IMR-90 (cell line): ENCODE data around the gene TGM2. TPM values are rescaled to one million over a fixed set of nuclear protein-coding genes. Genes with fewer than 3 reads are reported as not detected.
A peak's percentile ranks its signal among the peaks of the same experiment; 100 is the strongest.

Source experiments
- ATAC-seq: fragments of 200-7000 bp; cut with Tn5 transposase; 2 replicates; pipeline ENCODE4 v1.9.1; 2020; ENCODE audit warnings: low read depth, mild to moderate bottlenecking, moderate library complexity
- BruUV-seq: library from RNA; stranded (reverse); fragments of 400-500 nt; replicated peaks from 2 replicates; lab custom pipeline; 2021; lab: Mats Ljungman, UMichigan
- CTCF ChIA-PET: fragments of 300-600 bp; formaldehyde crosslinking; extraction: SDS; loops from one replicate; lab custom pipeline; 2021; ENCODE audit warnings: antibody characterized with exemption; lab: Yijun Ruan, JAX
- POLR2A ChIA-PET: fragments of 300-600 bp; sonication (Branson Sonifier 250); formaldehyde crosslinking; loops from one replicate; lab custom pipeline; 2022; ENCODE audit warnings: antibody characterized with exemption; ENCODE audit not compliant: unreplicated experiment; lab: Charles Lee
- DNase-seq: peaks from one replicate; pipeline ENCODE4 v3.0.0; 2013
- H2AFZ ChIP-seq: replicated peaks from 2 replicates; pipeline ENCODE3; 2013; ENCODE audit warnings: low read length, mild to moderate bottlenecking; ENCODE audit not compliant: poor library complexity
- H2AK5ac ChIP-seq: 2 replicates; pipeline ENCODE4 v1.6.1; 2013; ENCODE audit warnings: low read depth, low read length, inconsistent platforms
- H2AK9ac ChIP-seq: replicated peaks from 2 replicates; pipeline ENCODE3; 2013; ENCODE audit warnings: mild to moderate bottlenecking, low read depth, low read length, moderate library complexity; ENCODE audit not compliant: poor library complexity
- H2BK120ac ChIP-seq: 2 replicates; pipeline ENCODE4 v1.6.1; 2013; ENCODE audit warnings: low read depth, low read length, inconsistent platforms
- H2BK15ac ChIP-seq: 3 replicates; pipeline ENCODE4 v1.6.1; 2013; ENCODE audit warnings: low read depth, low read length, inconsistent platforms
- H2BK20ac ChIP-seq: 2 replicates; pipeline ENCODE4 v1.6.1; 2013; ENCODE audit warnings: low read depth, mild to moderate bottlenecking, inconsistent platforms, low read length, moderate library complexity
- H2BK5ac ChIP-seq: 2 replicates; pipeline ENCODE4 v1.6.1; 2013; ENCODE audit warnings: mild to moderate bottlenecking, low read depth, low read length, inconsistent platforms; ENCODE audit not compliant: poor library complexity, severe bottlenecking
- H3K14ac ChIP-seq: replicated peaks from 2 replicates; pipeline ENCODE4 v1.6.1; 2013; ENCODE audit warnings: low read depth, low read length, inconsistent platforms
- H3K18ac ChIP-seq: 2 replicates; pipeline ENCODE4 v1.6.1; 2013; ENCODE audit warnings: low read depth, low read length, control low read depth
- H3K23ac ChIP-seq: 2 replicates; pipeline ENCODE4 v1.6.1; 2013; ENCODE audit warnings: low read depth, low read length, inconsistent platforms
- H3K27ac ChIP-seq: 2 replicates; pipeline ENCODE4 v1.5.1; 2013; ENCODE audit warnings: mild to moderate bottlenecking, control low read depth, low read length; ENCODE audit not compliant: insufficient read depth
- H3K27me3 ChIP-seq: 2 replicates; pipeline ENCODE4 v1.6.1; 2013; ENCODE audit warnings: low read length; ENCODE audit not compliant: control insufficient read depth, insufficient read depth
- H3K36me3 ChIP-seq: 2 replicates; pipeline ENCODE4 v1.6.1; 2013; ENCODE audit warnings: low read length, mixed read lengths; ENCODE audit not compliant: control insufficient read depth, insufficient read depth
- H3K4ac ChIP-seq: 2 replicates; pipeline ENCODE4 v1.6.1; 2013; ENCODE audit warnings: low read depth, low read length, inconsistent platforms
- H3K4me1 ChIP-seq: 2 replicates; pipeline ENCODE4 v1.6.1; 2013; ENCODE audit warnings: low read length, mixed read lengths; ENCODE audit not compliant: control insufficient read depth, insufficient read depth
- H3K4me2 ChIP-seq: 2 replicates; pipeline ENCODE4 v1.6.1; 2013; ENCODE audit warnings: low read depth, mild to moderate bottlenecking, control low read depth, low read length, moderate library complexity
- H3K4me3 ChIP-seq: 2 replicates; pipeline ENCODE4 v1.5.1; 2013; ENCODE audit warnings: low read depth, mild to moderate bottlenecking, control low read depth, low read length, moderate library complexity; ENCODE audit not compliant: insufficient read depth
- H3K56ac ChIP-seq: 2 replicates; pipeline ENCODE4 v1.6.1; 2013; ENCODE audit warnings: low read length, inconsistent platforms; ENCODE audit not compliant: insufficient read depth; ENCODE audit errors: extremely low read depth
- H3K79me1 ChIP-seq, 2 experiments: 2 replicates each; pipeline ENCODE4 v1.6.1; 2013; ENCODE audit warnings: low read length in 2 of 2, inconsistent platforms in 1 of 2, low read depth in 1 of 2
- H3K9ac ChIP-seq: 2 replicates; pipeline ENCODE4 v1.6.1; 2013; ENCODE audit warnings: low read depth, low read length, control low read depth
- H3K9me1 ChIP-seq: 2 replicates; pipeline ENCODE4 v1.6.1; 2013; ENCODE audit warnings: low read length, inconsistent platforms; ENCODE audit not compliant: insufficient read depth
- H3K9me3 ChIP-seq: 2 replicates; pipeline ENCODE4 v1.6.1; 2013; ENCODE audit warnings: low read length; ENCODE audit not compliant: control insufficient read depth, insufficient read depth
- H4K20me1 ChIP-seq: 2 replicates; pipeline ENCODE4 v1.6.1; 2013; ENCODE audit warnings: low read length, inconsistent platforms; ENCODE audit not compliant: insufficient read depth
- H4K5ac ChIP-seq: 2 replicates; pipeline ENCODE4 v1.6.1; 2013; ENCODE audit warnings: mild to moderate bottlenecking, low read depth, low read length, control low read depth
- H4K8ac ChIP-seq, 2 experiments: 2 replicates each; pipeline ENCODE4 v1.6.1; 2013; ENCODE audit warnings: low read depth in 2 of 2, low read length in 2 of 2, control low read depth in 1 of 2, inconsistent platforms in 1 of 2
- H4K91ac ChIP-seq: 2 replicates; pipeline ENCODE4 v1.6.1; 2013; ENCODE audit warnings: low read depth, low read length, inconsistent platforms; ENCODE audit not compliant: insufficient read depth
- NFE2L2 ChIP-seq: fragments of 150-350 bp; IDR thresholded peaks from 2 replicates; pipeline ENCODE4 v1.6.1; 2016; ENCODE audit warnings: low read depth, mild to moderate bottlenecking, low read length
- WGBS, 2 experiments: methylation state at CpG; one replicate each; pipeline versions ENCODE4 v1.1.5 to v1.1.7; 2013; ENCODE audit warnings: missing lambda C conversion rate in 2 of 2; ENCODE audit not compliant: insufficient read length in 1 of 2; ENCODE audit errors: extremely low coverage in 2 of 2; 5-methylcytosine and 5-hydroxymethylcytosine counted together
- dilution Hi-C: fragments of 300-500 bp; cut with HindIII; formaldehyde crosslinking; loops from one replicate; pipeline ENCODE4 v1.14.3; 2018; ENCODE audit warnings: low sequenced_read_pairs; ENCODE audit not compliant: unreplicated experiment
- in situ Hi-C: fragments of 300-500 bp; cut with MboI; formaldehyde crosslinking; loops from 3 replicates; pipeline ENCODE4 v1.14.3; 2019; ENCODE audit warnings: low sequenced_read_pairs, inconsistent platforms, mixed read lengths
- intact Hi-C: fragments of 100-400 bp; cut with micrococcal nuclease; formaldehyde crosslinking; loops from 2 replicates; pipeline ENCODE4 v1.10.0; 2022
- microRNA-seq, 2 experiments: library from miRNA; stranded (forward) in 1 of 2; unstranded in 1 of 2; fragments of 10-50 nt in 1 of 2; fragments of <30 nt in 1 of 2; gene quantifications in 1 of 2; microRNA quantifications in 1 of 2; one replicate each; pipeline versions ENCODE3 to v1.1.0; 2013 to 2020; ENCODE audit not compliant: insufficient read depth in 1 of 2, insufficient read length in 1 of 2, unreplicated experiment in 1 of 2
- polyA plus RNA-seq, 3 experiments: library from polyadenylated mRNA; depleted of rRNA; stranded (reverse); fragments of >200 nt; gene quantifications; 2 replicates each; pipeline ENCODE4 v1.2.3, GENCODE V29; 2012; ENCODE audit warnings: low replicate concordance in 1 of 3
- small RNA-seq, 5 experiments: library from RNA; depleted of rRNA; stranded (forward); fragments of <200 nt; gene quantifications; one replicate each; pipeline ENCODE3, GENCODE V24; 2012
- total RNA-seq: library from RNA; depleted of rRNA; stranded (reverse); fragments of >200 nt; gene quantifications from 2 replicates; pipeline ENCODE4 v1.2.3, GENCODE V29; 2012; rRNA removed
- TF ChIP-seq, protein P1 (sequence below): fragments of 150-350 bp; IDR thresholded peaks from 2 replicates; pipeline ENCODE4 v1.6.1; 2016; ENCODE audit warnings: low read depth, mild to moderate bottlenecking, low read length, moderate library complexity, borderline replicate concordance

The TGM2 gene
- total and polyA plus RNA-seq, 2 of the 4 experiments (the other 2 are of a cell fraction), result 239 to 268 TPM

DNA sequence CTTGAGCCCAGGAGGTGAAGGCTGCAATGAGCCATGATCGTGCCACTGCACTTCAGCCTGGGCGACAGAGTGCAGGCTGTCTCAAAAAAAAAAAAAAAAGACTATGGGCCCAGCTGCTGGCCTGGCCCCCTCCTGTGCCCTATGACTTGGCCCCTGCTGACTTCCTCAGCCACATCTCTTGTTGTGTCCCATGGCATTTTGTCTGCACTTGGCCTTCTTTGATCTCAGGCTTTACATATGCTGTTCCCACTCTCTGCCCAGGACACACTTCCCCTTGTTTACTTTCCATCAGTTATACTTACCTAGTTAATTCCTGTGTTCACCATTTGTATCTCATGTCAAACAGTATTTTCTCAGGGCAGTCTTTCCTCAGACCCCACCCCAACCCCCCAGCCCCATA, 87.0 kb downstream of the TGM2 start:
- H3K4me3 ChIP-seq, result no peak overlapping the region
- H3K27me3 ChIP-seq, result no peaks in the 10 kb centered on the region
- H3K27ac ChIP-seq, result no peak overlapping the region
- no peak overlapping the region for H4K8ac ChIP-seq
- dilution Hi-C loops, result no loop called here
- ATAC-seq (no peak), DNase-seq (no peak)
- intact Hi-C loops, result no loop called here
- no peak overlapping the region for H2BK5ac ChIP-seq
- peak overlapping the region; percentile 32; the same call in 1 of the 2 replicates for H3K4ac ChIP-seq
- no peak overlapping the region for H3K14ac ChIP-seq
- no TSS peak for BruUV-seq
- in situ Hi-C loops, result loop anchor here (5.0 kb wide), 1 partner anchor 89 kb away; the partner anchor contains the start of gene TGM2
- H3K79me1 ChIP-seq, result peaks cover 35 to 60% of the 10 kb centered on the region in 2 experiments
- H2BK120ac ChIP-seq, result no peak overlapping the region
- 0 out of 2 replicates have a peak overlapping the region, but pooled peaks have one; percentile 11 for H2AK5ac ChIP-seq
- H3K9ac ChIP-seq, result no peak overlapping the region
- no peak overlapping the region for H2AK9ac ChIP-seq
- H2AFZ ChIP-seq, result no peak overlapping the region
- H4K91ac ChIP-seq, result no peak overlapping the region; the same call in 1 of the 2 replicates
- ChIA-PET POLR2A (no interaction called here), CTCF (interaction anchor here (0.5 to 0.9 kb wide), 2 partner anchors 143 to 553 kb away, joined by 3 read pairs; no protein-coding TSS in a partner anchor)
- peaks cover 2% of the 10 kb centered on the region; the same call in 1 of the 2 replicates for H3K9me3 ChIP-seq
- H3K9me1 ChIP-seq, result peaks cover 19% of the 10 kb centered on the region
- no peak overlapping the region for H3K18ac ChIP-seq
- H4K20me1 ChIP-seq, result no peaks in the 10 kb centered on the region
- no peak overlapping the region for H3K4me2 ChIP-seq
- peaks cover 10% of the 10 kb centered on the region for H3K36me3 ChIP-seq
- no peak overlapping the region for H3K56ac ChIP-seq
- no peak overlapping the region; the same call in 1 of the 2 replicates for H4K5ac ChIP-seq
- H2BK20ac ChIP-seq, result no peak overlapping the region
- TF ChIP-seq, protein P1, sequence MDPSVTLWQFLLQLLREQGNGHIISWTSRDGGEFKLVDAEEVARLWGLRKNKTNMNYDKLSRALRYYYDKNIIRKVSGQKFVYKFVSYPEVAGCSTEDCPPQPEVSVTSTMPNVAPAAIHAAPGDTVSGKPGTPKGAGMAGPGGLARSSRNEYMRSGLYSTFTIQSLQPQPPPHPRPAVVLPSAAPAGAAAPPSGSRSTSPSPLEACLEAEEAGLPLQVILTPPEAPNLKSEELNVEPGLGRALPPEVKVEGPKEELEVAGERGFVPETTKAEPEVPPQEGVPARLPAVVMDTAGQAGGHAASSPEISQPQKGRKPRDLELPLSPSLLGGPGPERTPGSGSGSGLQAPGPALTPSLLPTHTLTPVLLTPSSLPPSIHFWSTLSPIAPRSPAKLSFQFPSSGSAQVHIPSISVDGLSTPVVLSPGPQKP, result no peak
- no peak for TF ChIP-seq NFE2L2
- no peak overlapping the region for H3K23ac ChIP-seq
- H2BK15ac ChIP-seq, result no peak overlapping the region
- peaks cover 18% of the 10 kb centered on the region for H3K4me1 ChIP-seq
- WGBS, 2 experiments, result 86% methylated on average over 1 of the region's 2 CpGs; no CpG with 5 or more reads in 1 of the 2 experiments

Small RNA genes within 50 kb of the gene (microRNA-seq; reads per million reads assigned to microRNA genes)
- gene RN7SL237P (ENCODE audit: insufficient read depth, insufficient read length), result not detected

Small RNA genes within 50 kb of the gene (small RNA-seq; reads per million reads assigned to genes)
- gene RN7SL237P, result 0 reads per million in 5 experiments

Other genes starting within 250 kb of the TGM2 start
- 16.9 and 17.6 TPM in 2 replicates for gene TTI1, start 131.8 kb downstream of the TGM2 start, total RNA-seq
- gene TTI1, start 131.8 kb downstream of the TGM2 start, polyA plus RNA-seq (2012; rRNA removed), result 12.5 and 13.4 TPM in 2 replicates
- gene RPRD1B, start 131.5 kb downstream of the TGM2 start, total RNA-seq, result 8.4 and 9.2 TPM in 2 replicates
- gene RPRD1B, start 131.5 kb downstream of the TGM2 start, polyA plus RNA-seq (2012; rRNA removed), result 7.8 and 9.9 TPM in 2 replicates
- 2.2 and 2.5 TPM in 2 replicates for gene KIAA1755, start 95.5 kb upstream of the TGM2 start, total RNA-seq
- 4.7 and 5.1 TPM in 2 replicates for gene KIAA1755, start 95.5 kb upstream of the TGM2 start, polyA plus RNA-seq (2012; rRNA removed)
- gene BPI, start 138.9 kb upstream of the TGM2 start, total RNA-seq, result not detected in 2 replicates
- gene BPI, start 138.9 kb upstream of the TGM2 start, polyA plus RNA-seq (2012; rRNA removed), result 0.05 and 0.06 TPM in 2 replicates
- not detected in 2 replicates for gene LBP, start 181.2 kb upstream of the TGM2 start, total RNA-seq
- gene LBP, start 181.2 kb upstream of the TGM2 start, polyA plus RNA-seq (2012; rRNA removed), result not detected in 2 replicates